Dermis microvascular lymphatic vessel endothelial cell (primary cell): ENCODE measurements around the gene ATP5ME. TPM values are rescaled to one million over a fixed set of nuclear protein-coding genes. Genes with fewer than 3 reads are reported as not detected.
"Not testable (repeated sequence)": the region's sequence is repeated elsewhere in the genome, so short reads cannot be mapped to it uniquely, and the experiment has no call there.

Source experiments
- DNase-seq, 2 donors: peaks; one replicate each; pipeline versions ENCODE4 v3.0.0 to v3.0.0-alpha.2; 2010; ENCODE audit warnings: low read depth in 2 of 2
- total RNA-seq: library from RNA; depleted of rRNA; stranded (reverse); fragments of >200 nt; gene quantifications from 2 replicates; pipeline ENCODE4 v1.2.1, GENCODE V29; 2014

Gene ATP5ME
- total RNA-seq, 1 donor from 2014 or later, result 209 TPM

GRCh38 chr4:705278-706082 is 31.4 kb upstream of the ATP5ME start, which contains the start of gene PCGF3:
TSS of gene PCGF3 (plus strand) at chr4:705832. CDS start at chr4:733681, 27,849 bp downstream.
- peak; percentile 87 to 96 for DNase-seq

GRCh38 chr4:704971-705277 is 30.8 kb upstream of the ATP5ME start:
- DNase-seq, result no peak

- no peak for DNase-seq
Measured at GRCh38 chr4:704198-704891, 30.3 kb upstream of the ATP5ME start.

GRCh38 chr4:703336-704197 is 29.5 kb upstream of the ATP5ME start:
- no peak for DNase-seq

GRCh38 chr4:702618-703048 is 28.6 kb upstream of the ATP5ME start:
- DNase-seq, result no peak

GRCh38 chr4:700587-701264 is 26.6 kb upstream of the ATP5ME start:
- no peak for DNase-seq

GRCh38 chr4:699816-700580 is 25.9 kb upstream of the ATP5ME start:
- DNase-seq, result no peak

GRCh38 chr4:694341-694940 is 20.4 kb upstream of the ATP5ME start:
- DNase-seq, result not testable (repeated sequence)

- DNase-seq, result no peak
Measured at GRCh38 chr4:692771-693554, 18.9 kb upstream of the ATP5ME start.

- DNase-seq, result no peak
Measured at GRCh38 chr4:689723-690122, 15.6 kb upstream of the ATP5ME start.

GRCh38 chr4:688854-689681 is 15.0 kb upstream of the ATP5ME start, which contains the start of gene SLC49A3:
TSS of gene SLC49A3 (minus strand) at chr4:689151. CDS start at chr4:689127, 24 bp downstream.
- DNase-seq, result no peak

GRCh38 chr4:687971-688853 is 14.1 kb upstream of the ATP5ME start:
- DNase-seq, result no peak

- peak; percentile 69 to 83 for DNase-seq
Measured at GRCh38 chr4:687048-687970, 13.2 kb upstream of the ATP5ME start.

- DNase-seq, result no peak
Measured at GRCh38 chr4:686413-687040, 12.5 kb upstream of the ATP5ME start.

- no peak for DNase-seq
Measured at GRCh38 chr4:685679-686412, 11.8 kb upstream of the ATP5ME start.
